Measurements from ENCODE around the gene CARF. TPM values are rescaled to one million over a fixed set of nuclear protein-coding genes. Genes with fewer than 3 reads are reported as not detected.

The CARF gene
- total RNA-seq, 1 experiment from 2014 or later = 3.3 TPM

- TF ChIP-seq ZNF425 (CRISPR knock-in tag; conservative IDR thresholded peaks at IDR 0.05) (no peak), JAZF1 (CRISPR knock-in tag; IDR thresholded peaks at IDR 0.05) (no peak), NFATC4 (CRISPR knock-in tag; IDR thresholded peaks at IDR 0.05) (no peak), TEAD1 (CRISPR knock-in tag; IDR thresholded peaks at IDR 0.05) (no peak), ARID4B (CRISPR knock-in tag; IDR thresholded peaks at IDR 0.05; ENCODE audit: borderline replicate concordance) (no peak), ZSCAN18 (CRISPR knock-in tag; IDR thresholded peaks at IDR 0.05) (no peak), PRRX2 (CRISPR knock-in tag; IDR thresholded peaks at IDR 0.05) (no peak), NFE2L1 (CRISPR knock-in tag; IDR thresholded peaks at IDR 0.05) (no peak)
- no peaks in the 10 kb centered on the region for H3K4me1 Mint-ChIP-seq
- no peak overlapping the region for H3K4me3 Mint-ChIP-seq
- DNase-seq (ENCODE audit: low spot score) = no peak
- H3K27me3 Mint-ChIP-seq (ENCODE audit: low read depth) = no peaks in the 10 kb centered on the region
- ChIA-PET POLR2A (no interaction called here), CTCF (no interaction called here)
- peaks cover 7% of the 10 kb centered on the region for H3K9me3 Mint-ChIP-seq
- peaks cover 4% of the 10 kb centered on the region; the same call in 1 of the 2 replicates for H3K36me3 Mint-ChIP-seq
- no peak for ATAC-seq
- no peak overlapping the region; the same call in 1 of the 2 replicates for H3K27ac Mint-ChIP-seq
Observed at GRCh38 chr2:203030545-203030944, 118.5 kb downstream of the CARF start.

GRCh38 chr2:203030991-203031390 lies 118.9 kb downstream of the CARF start:
- Mint-ChIP-seq H3K4me1 (no peaks in the 10 kb centered on the region), H3K27me3 (ENCODE audit: low read depth) (no peaks in the 10 kb centered on the region), H3K36me3 (peaks cover 4% of the 10 kb centered on the region; the same call in 1 of the 2 replicates), H3K9me3 (peaks cover 7% of the 10 kb centered on the region), H3K4me3 (no peak overlapping the region), H3K27ac (no peak overlapping the region)
- no peak for ATAC-seq
- CTCF ChIA-PET = no interaction called here
- TF ChIP-seq CDX4 (CRISPR knock-in tag; IDR thresholded peaks at IDR 0.05; ENCODE audit: borderline replicate concordance) (no peak), ATF2 (CRISPR knock-in tag; IDR thresholded peaks at IDR 0.05; ENCODE audit: borderline replicate concordance, low read depth) (no peak), SP1 (CRISPR knock-in tag; conservative IDR thresholded peaks at IDR 0.05) (no peak), NFATC4 (CRISPR knock-in tag; IDR thresholded peaks at IDR 0.05) (no peak), FOXP1 (CRISPR knock-in tag; IDR thresholded peaks at IDR 0.05; ENCODE audit: borderline replicate concordance) (no peak), NFE2L1 (CRISPR knock-in tag; IDR thresholded peaks at IDR 0.05) (no peak), ZNF396 (CRISPR knock-in tag; IDR thresholded peaks at IDR 0.05; ENCODE audit: borderline replicate concordance) (no peak), HMGA2 (CRISPR knock-in tag; IDR thresholded peaks at IDR 0.05) (no peak), ZNF138 (CRISPR knock-in tag; conservative IDR thresholded peaks at IDR 0.05) (no peak), ZNF263 (CRISPR knock-in tag; IDR thresholded peaks at IDR 0.05; ENCODE audit: low read depth) (no peak)
- POLR2A ChIA-PET = no interaction called here
- DNase-seq (ENCODE audit: low spot score) = no peak

Measured in WTC11 (cell line).